ENCODE measurements around the gene FOXP3. TPM values are rescaled to one million over a fixed set of nuclear protein-coding genes. Genes with fewer than 3 reads are reported as not detected.

FOXP3 gene
- total RNA-seq, 1 experiment from 2014 or later, result 0.42 TPM

- ATAC-seq (no peak), DNase-seq (ENCODE audit: low spot score) (no peak)
- H3K9me3 Mint-ChIP-seq, result no peaks in the 10 kb centered on the region
- peaks cover 3% of the 10 kb centered on the region for H3K4me1 Mint-ChIP-seq
- CTCF ChIA-PET, result no interaction called here
- H3K27ac Mint-ChIP-seq, result no peak overlapping the region
- POLR2A ChIA-PET, result no interaction called here
- H3K4me3 Mint-ChIP-seq, result no peak overlapping the region
- TF ChIP-seq ZNF671 (CRISPR knock-in tag; IDR thresholded peaks at IDR 0.05) (no peak), GABPB1 (CRISPR knock-in tag; IDR thresholded peaks at IDR 0.05) (no peak), ZBTB43 (CRISPR knock-in tag; IDR thresholded peaks at IDR 0.05) (no peak), TEAD4 (CRISPR knock-in tag; IDR thresholded peaks at IDR 0.05) (no peak), TCF7 (CRISPR knock-in tag; IDR thresholded peaks at IDR 0.05; ENCODE audit: low read depth) (no peak), ZMAT4 (CRISPR knock-in tag; IDR thresholded peaks at IDR 0.05) (no peak), FOXP4 (CRISPR knock-in tag; IDR thresholded peaks at IDR 0.05) (no peak), MAX (CRISPR knock-in tag; IDR thresholded peaks at IDR 0.05) (no peak), NR3C1 (CRISPR knock-in tag; conservative IDR thresholded peaks at IDR 0.05; ENCODE audit: low read depth) (no peak), ZNF317 (CRISPR knock-in tag; IDR thresholded peaks at IDR 0.05; ENCODE audit: borderline replicate concordance, low read depth) (no peak), NR2C2 (CRISPR knock-in tag; IDR thresholded peaks at IDR 0.05) (no peak), ZNF219 (CRISPR knock-in tag; IDR thresholded peaks at IDR 0.05; ENCODE audit: borderline replicate concordance) (no peak), EMX1 (CRISPR knock-in tag; IDR thresholded peaks at IDR 0.05) (no peak), HMGA2 (CRISPR knock-in tag; IDR thresholded peaks at IDR 0.05) (no peak), NFATC4 (CRISPR knock-in tag; IDR thresholded peaks at IDR 0.05) (no peak)
- TF ChIP-seq, protein P1, sequence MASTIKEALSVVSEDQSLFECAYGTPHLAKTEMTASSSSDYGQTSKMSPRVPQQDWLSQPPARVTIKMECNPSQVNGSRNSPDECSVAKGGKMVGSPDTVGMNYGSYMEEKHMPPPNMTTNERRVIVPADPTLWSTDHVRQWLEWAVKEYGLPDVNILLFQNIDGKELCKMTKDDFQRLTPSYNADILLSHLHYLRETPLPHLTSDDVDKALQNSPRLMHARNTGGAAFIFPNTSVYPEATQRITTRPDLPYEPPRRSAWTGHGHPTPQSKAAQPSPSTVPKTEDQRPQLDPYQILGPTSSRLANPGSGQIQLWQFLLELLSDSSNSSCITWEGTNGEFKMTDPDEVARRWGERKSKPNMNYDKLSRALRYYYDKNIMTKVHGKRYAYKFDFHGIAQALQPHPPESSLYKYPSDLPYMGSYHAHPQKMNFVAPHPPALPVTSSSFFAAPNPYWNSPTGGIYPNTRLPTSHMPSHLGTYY (CRISPR knock-in tag; IDR thresholded peaks at IDR 0.05), result no peak
- TF ChIP-seq, protein P2, sequence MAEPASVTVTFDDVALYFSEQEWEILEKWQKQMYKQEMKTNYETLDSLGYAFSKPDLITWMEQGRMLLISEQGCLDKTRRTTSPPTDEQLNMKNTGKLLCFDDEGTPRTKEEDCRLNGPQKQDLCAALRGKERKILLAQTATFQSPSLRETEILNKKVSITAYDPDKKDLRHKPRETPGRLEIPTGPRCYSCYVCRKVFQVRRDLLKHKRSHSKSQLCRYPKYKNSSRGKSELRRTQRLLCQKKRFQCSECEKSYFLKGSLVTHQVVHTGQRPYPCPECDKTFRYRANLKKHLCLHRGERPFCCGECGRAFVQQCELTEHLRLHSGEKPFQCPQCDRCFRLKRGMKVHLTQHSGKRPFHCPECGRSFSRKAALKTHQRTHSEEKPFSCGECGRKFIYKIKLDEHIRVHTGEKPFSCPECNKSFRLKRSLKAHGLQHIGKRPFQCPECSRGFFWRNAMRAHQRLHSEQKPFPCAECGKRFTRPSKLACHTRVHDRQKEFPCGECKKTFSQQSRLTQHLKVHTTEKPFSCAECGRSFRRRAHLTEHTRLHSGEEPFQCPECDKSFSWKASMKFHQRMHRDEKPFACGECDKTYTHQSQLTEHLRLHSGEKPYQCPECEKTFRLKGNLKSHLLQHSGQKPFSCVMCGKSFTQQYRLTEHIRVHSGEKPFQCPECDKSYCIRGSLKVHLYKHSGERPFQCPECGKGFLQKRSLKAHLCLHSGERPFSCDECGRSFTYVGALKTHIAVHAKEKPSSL (CRISPR knock-in tag; conservative IDR thresholded peaks at IDR 0.05), result no peak
- TF ChIP-seq, protein P3, sequence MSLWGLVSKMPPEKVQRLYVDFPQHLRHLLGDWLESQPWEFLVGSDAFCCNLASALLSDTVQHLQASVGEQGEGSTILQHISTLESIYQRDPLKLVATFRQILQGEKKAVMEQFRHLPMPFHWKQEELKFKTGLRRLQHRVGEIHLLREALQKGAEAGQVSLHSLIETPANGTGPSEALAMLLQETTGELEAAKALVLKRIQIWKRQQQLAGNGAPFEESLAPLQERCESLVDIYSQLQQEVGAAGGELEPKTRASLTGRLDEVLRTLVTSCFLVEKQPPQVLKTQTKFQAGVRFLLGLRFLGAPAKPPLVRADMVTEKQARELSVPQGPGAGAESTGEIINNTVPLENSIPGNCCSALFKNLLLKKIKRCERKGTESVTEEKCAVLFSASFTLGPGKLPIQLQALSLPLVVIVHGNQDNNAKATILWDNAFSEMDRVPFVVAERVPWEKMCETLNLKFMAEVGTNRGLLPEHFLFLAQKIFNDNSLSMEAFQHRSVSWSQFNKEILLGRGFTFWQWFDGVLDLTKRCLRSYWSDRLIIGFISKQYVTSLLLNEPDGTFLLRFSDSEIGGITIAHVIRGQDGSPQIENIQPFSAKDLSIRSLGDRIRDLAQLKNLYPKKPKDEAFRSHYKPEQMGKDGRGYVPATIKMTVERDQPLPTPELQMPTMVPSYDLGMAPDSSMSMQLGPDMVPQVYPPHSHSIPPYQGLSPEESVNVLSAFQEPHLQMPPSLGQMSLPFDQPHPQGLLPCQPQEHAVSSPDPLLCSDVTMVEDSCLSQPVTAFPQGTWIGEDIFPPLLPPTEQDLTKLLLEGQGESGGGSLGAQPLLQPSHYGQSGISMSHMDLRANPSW (CRISPR knock-in tag; conservative IDR thresholded peaks at IDR 0.05; ENCODE audit: low read depth), result no peak
- no peaks in the 10 kb centered on the region for H3K36me3 Mint-ChIP-seq
- no peaks in the 10 kb centered on the region for H3K27me3 Mint-ChIP-seq (ENCODE audit: low read depth)
These were observed 25.7 kb upstream of the FOXP3 start for GRCh38 chrX:49290215-49290614.

Measured in WTC11 (cell line).